Measurements from ENCODE around the gene TRIM7. TPM values are rescaled to one million over a fixed set of nuclear protein-coding genes. Genes with fewer than 3 reads are reported as not detected.
A peak's percentile ranks its signal among the peaks of the same experiment; 100 is the strongest.

Gene TRIM7
- total RNA-seq, 1 experiment from 2014 or later, result 25.8 TPM

DNA sequence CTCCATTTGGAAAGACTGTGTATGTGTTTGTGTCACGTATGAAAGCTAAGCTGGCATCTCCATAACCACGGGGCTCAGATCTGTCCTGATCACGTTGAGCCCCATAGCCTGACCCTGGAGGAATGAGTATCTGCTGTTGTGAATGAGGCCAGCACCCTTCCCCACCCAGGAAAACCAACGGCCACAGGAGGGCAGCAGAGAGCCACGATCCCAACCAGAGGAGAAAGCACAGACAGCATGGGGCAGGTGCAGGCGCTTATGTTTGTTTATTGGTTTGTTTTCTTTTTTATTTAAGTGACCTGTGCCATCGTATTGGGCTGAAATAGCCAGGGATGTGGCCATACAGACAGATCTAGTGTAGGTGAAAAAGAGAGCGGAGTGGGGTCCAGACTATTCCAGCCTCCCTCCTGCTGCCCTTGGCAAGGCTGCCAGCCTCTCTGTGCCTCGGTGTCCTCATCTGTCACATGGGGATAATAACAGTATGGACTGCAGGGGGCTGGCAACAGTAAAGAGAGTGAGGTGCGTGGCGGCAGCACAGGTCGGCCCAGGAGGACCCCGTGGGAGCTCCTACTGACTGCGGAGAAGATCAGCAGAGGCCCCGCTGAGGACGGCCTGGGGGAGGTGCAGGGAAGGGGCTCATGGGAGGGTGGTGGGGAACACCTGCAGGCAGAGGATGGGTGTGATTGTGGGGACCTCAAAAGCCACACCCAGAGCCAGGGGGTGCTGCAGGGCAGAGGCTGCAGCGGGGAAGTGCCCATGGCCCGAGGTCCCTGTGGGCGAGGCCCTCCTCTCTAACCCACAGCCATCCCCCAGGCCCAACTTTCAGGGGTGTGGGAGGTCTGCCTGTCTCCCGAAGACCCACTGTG lies 45.5 kb downstream of the TRIM7 start:
- Histone ChIP-seq H3K27ac (ENCODE audit: low read length) (peak overlapping the region; percentile 88), H3K4me3 (ENCODE audit: low read depth in 2 of 2, low read length in 2 of 2) (peak overlapping the region; percentile 44 to 61; a peak in 3 of 4 replicates), H3K27me3 (ENCODE audit: control insufficient read depth, insufficient read depth, low read length) (no peaks in the 10 kb centered on the region), H3K9me3 (ENCODE audit: control insufficient read depth, insufficient read depth, low read depth, low read length) (no peaks in the 10 kb centered on the region), H3K4me1 (ENCODE audit: control insufficient read depth, insufficient read depth, low read length) (peaks cover 25% of the 10 kb centered on the region), H3K36me3 (ENCODE audit: control insufficient read depth, insufficient read depth, low read length) (no peaks in the 10 kb centered on the region)
- ChIA-PET POLR2A (no interaction called here), CTCF (interaction anchor here (0.7 to 1.1 kb wide), 2 partner anchors 13 to 25 kb away, joined by 3 to 5 read pairs; no protein-coding TSS in a partner anchor)
- no peak for TF ChIP-seq SIN3A (IDR thresholded peaks at IDR 0.05; ENCODE audit: borderline replicate concordance, insufficient read depth, low read depth, low read length)
- TF ChIP-seq, protein P1, sequence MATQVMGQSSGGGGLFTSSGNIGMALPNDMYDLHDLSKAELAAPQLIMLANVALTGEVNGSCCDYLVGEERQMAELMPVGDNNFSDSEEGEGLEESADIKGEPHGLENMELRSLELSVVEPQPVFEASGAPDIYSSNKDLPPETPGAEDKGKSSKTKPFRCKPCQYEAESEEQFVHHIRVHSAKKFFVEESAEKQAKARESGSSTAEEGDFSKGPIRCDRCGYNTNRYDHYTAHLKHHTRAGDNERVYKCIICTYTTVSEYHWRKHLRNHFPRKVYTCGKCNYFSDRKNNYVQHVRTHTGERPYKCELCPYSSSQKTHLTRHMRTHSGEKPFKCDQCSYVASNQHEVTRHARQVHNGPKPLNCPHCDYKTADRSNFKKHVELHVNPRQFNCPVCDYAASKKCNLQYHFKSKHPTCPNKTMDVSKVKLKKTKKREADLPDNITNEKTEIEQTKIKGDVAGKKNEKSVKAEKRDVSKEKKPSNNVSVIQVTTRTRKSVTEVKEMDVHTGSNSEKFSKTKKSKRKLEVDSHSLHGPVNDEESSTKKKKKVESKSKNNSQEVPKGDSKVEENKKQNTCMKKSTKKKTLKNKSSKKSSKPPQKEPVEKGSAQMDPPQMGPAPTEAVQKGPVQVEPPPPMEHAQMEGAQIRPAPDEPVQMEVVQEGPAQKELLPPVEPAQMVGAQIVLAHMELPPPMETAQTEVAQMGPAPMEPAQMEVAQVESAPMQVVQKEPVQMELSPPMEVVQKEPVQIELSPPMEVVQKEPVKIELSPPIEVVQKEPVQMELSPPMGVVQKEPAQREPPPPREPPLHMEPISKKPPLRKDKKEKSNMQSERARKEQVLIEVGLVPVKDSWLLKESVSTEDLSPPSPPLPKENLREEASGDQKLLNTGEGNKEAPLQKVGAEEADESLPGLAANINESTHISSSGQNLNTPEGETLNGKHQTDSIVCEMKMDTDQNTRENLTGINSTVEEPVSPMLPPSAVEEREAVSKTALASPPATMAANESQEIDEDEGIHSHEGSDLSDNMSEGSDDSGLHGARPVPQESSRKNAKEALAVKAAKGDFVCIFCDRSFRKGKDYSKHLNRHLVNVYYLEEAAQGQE (IDR thresholded peaks at IDR 0.05; ENCODE audit: insufficient read depth in 1 of 2, low read depth in 2 of 2, low read length in 1 of 2), result 0 out of 4 replicates have a peak, but pooled peaks of 1 of the 2 experiments have one; percentile 48
- no peak for TF ChIP-seq TCF7L2 (IDR thresholded peaks at IDR 0.05; ENCODE audit: low read depth, low read length)
- TF ChIP-seq POLR2AphosphoS5 (IDR thresholded peaks at IDR 0.05; ENCODE audit: low read depth, low read length), result no peak; the same call in 1 of the 2 replicates
- TF ChIP-seq, protein P2, sequence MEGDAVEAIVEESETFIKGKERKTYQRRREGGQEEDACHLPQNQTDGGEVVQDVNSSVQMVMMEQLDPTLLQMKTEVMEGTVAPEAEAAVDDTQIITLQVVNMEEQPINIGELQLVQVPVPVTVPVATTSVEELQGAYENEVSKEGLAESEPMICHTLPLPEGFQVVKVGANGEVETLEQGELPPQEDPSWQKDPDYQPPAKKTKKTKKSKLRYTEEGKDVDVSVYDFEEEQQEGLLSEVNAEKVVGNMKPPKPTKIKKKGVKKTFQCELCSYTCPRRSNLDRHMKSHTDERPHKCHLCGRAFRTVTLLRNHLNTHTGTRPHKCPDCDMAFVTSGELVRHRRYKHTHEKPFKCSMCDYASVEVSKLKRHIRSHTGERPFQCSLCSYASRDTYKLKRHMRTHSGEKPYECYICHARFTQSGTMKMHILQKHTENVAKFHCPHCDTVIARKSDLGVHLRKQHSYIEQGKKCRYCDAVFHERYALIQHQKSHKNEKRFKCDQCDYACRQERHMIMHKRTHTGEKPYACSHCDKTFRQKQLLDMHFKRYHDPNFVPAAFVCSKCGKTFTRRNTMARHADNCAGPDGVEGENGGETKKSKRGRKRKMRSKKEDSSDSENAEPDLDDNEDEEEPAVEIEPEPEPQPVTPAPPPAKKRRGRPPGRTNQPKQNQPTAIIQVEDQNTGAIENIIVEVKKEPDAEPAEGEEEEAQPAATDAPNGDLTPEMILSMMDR (IDR thresholded peaks at IDR 0.05), result peak; percentile 94
- intact Hi-C loops (cut with micrococcal nuclease; ENCODE audit: unreplicated experiment) (loop anchor here (5.0 to 10.0 kb wide), 2 partner anchors 55 to 112 kb away; no protein-coding TSS in a partner anchor), in situ Hi-C loops (cut with HindIII; ENCODE audit: low pct_unique_long_range_greater_than_20kb, low sequenced_read_pairs) (no loop called here)
- DNase-seq (ENCODE audit: low read depth, low spot score) (no peak), ATAC-seq (peak; percentile 88)
- no TSS peak for BruUV-seq (replicated peaks)

DNA sequence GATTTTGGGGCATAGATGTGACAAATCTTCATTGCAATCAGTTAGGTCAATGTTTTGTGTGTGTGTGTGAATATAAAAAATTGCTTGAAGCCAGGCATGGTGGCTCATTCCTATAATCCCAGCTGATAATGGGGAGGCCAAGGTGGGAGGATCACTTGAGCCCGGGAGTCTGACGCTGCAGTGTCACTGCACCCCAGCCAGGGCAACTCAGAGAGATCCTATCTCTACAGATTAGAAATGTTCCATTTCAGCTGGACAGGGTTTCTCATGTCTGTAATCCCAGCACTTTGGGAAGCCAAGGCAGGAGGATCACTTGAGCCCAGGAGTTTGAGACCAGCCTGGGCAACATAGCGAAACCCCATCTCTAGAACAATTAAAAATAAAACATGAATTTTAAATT lies 46.1 kb downstream of the TRIM7 start:
- ATAC-seq (no peak), DNase-seq (ENCODE audit: low read depth, low spot score) (no peak)
- TF ChIP-seq, protein P1 (IDR thresholded peaks at IDR 0.05; ENCODE audit: insufficient read depth in 1 of 2, low read depth in 2 of 2, low read length in 1 of 2), result no peak
- peaks cover 22% of the 10 kb centered on the region for H3K4me1 ChIP-seq (ENCODE audit: control insufficient read depth, insufficient read depth, low read length)
- no peaks in the 10 kb centered on the region for H3K36me3 ChIP-seq (ENCODE audit: control insufficient read depth, insufficient read depth, low read length)
- ChIA-PET POLR2A (no interaction called here), CTCF (no interaction called here)
- intact Hi-C loops (cut with micrococcal nuclease; ENCODE audit: unreplicated experiment) (loop anchor here (10.0 kb wide), 1 partner anchor 54 kb away; no protein-coding TSS in a partner anchor), in situ Hi-C loops (cut with HindIII; ENCODE audit: low pct_unique_long_range_greater_than_20kb, low sequenced_read_pairs) (no loop called here)
- 0 out of 4 replicates have a peak overlapping the region, but pooled peaks of 1 of the 2 experiments have one; percentile 20 for H3K4me3 ChIP-seq (ENCODE audit: low read depth in 2 of 2, low read length in 2 of 2)
- BruUV-seq (replicated peaks), result no TSS peak
- peak overlapping the region; percentile 25; the same call in 1 of the 2 replicates for H3K27ac ChIP-seq (ENCODE audit: low read length)
- H3K27me3 ChIP-seq (ENCODE audit: control insufficient read depth, insufficient read depth, low read length), result no peaks in the 10 kb centered on the region
- no peaks in the 10 kb centered on the region for H3K9me3 ChIP-seq (ENCODE audit: control insufficient read depth, insufficient read depth, low read depth, low read length)
